ENCODE measurements around the gene P2RX4.

GRCh38 chr12:121182222-121182893, 27.6 kb upstream of the P2RX4 start:
- no peak for TF ChIP-seq CTCF (IDR thresholded peaks at IDR 0.05)
- no peak for TF ChIP-seq POLR2A (IDR thresholded peaks at IDR 0.05)
